OCI-LY3 (cell line): Measurements from ENCODE around the gene CES4A.
"Not testable (repeated sequence)": the region's sequence is repeated elsewhere in the genome, so short reads cannot be mapped to it uniquely, and the experiment has no call there.

Experiments
- EZH2phosphoT487 ChIP-seq: fragments of 200-600 bp; shearing (Covaris generic); IDR thresholded peaks from 2 replicates; pipeline ENCODE4 v1.6.1; 2018; ENCODE audit warnings: antibody characterized with exemption, mixed run types, low read depth
- TF ChIP-seq, protein P1 (sequence below): fragments of 200-600, 300-600 bp; sonication (generic); IDR thresholded peaks from 2 replicates; pipeline ENCODE4 v1.5.1; 2014; ENCODE audit warnings: antibody characterized with exemption, low read length, low read depth

- TF ChIP-seq, protein P1, sequence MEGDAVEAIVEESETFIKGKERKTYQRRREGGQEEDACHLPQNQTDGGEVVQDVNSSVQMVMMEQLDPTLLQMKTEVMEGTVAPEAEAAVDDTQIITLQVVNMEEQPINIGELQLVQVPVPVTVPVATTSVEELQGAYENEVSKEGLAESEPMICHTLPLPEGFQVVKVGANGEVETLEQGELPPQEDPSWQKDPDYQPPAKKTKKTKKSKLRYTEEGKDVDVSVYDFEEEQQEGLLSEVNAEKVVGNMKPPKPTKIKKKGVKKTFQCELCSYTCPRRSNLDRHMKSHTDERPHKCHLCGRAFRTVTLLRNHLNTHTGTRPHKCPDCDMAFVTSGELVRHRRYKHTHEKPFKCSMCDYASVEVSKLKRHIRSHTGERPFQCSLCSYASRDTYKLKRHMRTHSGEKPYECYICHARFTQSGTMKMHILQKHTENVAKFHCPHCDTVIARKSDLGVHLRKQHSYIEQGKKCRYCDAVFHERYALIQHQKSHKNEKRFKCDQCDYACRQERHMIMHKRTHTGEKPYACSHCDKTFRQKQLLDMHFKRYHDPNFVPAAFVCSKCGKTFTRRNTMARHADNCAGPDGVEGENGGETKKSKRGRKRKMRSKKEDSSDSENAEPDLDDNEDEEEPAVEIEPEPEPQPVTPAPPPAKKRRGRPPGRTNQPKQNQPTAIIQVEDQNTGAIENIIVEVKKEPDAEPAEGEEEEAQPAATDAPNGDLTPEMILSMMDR, result not testable (repeated sequence)
- TF ChIP-seq EZH2phosphoT487, result not testable (repeated sequence)
Observed at GRCh38 chr16:66955363-66956153, 32.8 kb upstream of the CES4A start.
